Endothelial cell of umbilical vein (primary cell): ENCODE results near the gene SMAD2. TPM values are rescaled to one million over a fixed set of nuclear protein-coding genes. Genes with fewer than 3 reads are reported as not detected.

Source experiments
- BruUV-seq: library from RNA; stranded (reverse); fragments of 400-500 nt; replicated peaks from 2 replicates; lab custom pipeline; 2021; lab: Mats Ljungman, UMichigan
- CTCF ChIA-PET: fragments of 300-600, 350-600 bp; sonication (Branson Sonifier 250); formaldehyde crosslinking; loops from one replicate; lab custom pipeline; 2021; ENCODE audit warnings: antibody characterized with exemption, inconsistent platforms; lab: Charles Lee
- POLR2A ChIA-PET: fragments of 300-600, 350-600 bp; sonication (Branson Sonifier 250); formaldehyde crosslinking; loops from one replicate; lab custom pipeline; 2021; ENCODE audit warnings: antibody characterized with exemption, inconsistent platforms; lab: Charles Lee
- DNase-seq: peaks from one replicate; pipeline ENCODE4 v3.0.0-alpha.2; 2011; ENCODE audit warnings: low read depth, low spot score
- FAIRE-seq: peaks from 2 replicates; lab custom pipeline; 2011; peaks lifted over from hg19 to GRCh38; lab: Jason Lieb, UNC
- H2AFZ ChIP-seq: 2 replicates; pipeline ENCODE4 v1.6.0; 2012; ENCODE audit warnings: low read depth, low read length, control low read depth, inconsistent platforms
- H3K27ac ChIP-seq: 2 replicates; pipeline ENCODE4 v1.5.1; 2011; ENCODE audit warnings: low read depth, mild to moderate bottlenecking, control low read depth, low read length, moderate library complexity; ENCODE audit not compliant: insufficient read depth
- H3K27me3 ChIP-seq, 2 experiments: 2 replicates each; pipeline versions ENCODE4 v1.6.0 to v1.6.1; 2011; ENCODE audit warnings: low read length in 2 of 2, mixed read lengths in 1 of 2; ENCODE audit not compliant: control insufficient read depth in 2 of 2, insufficient read depth in 2 of 2
- H3K36me3 ChIP-seq, 2 experiments: 2 replicates in 1 of 2; 3 replicates in 1 of 2; pipeline ENCODE4 v1.5.1; 2011; ENCODE audit warnings: low read length in 2 of 2, mild to moderate bottlenecking in 1 of 2, moderate library complexity in 1 of 2; ENCODE audit not compliant: control insufficient read depth in 2 of 2, insufficient read depth in 2 of 2; ENCODE audit errors: extremely low read depth in 1 of 2
- H3K4me1 ChIP-seq: 3 replicates; pipeline ENCODE4 v1.5.1; 2011; ENCODE audit warnings: mild to moderate bottlenecking, low read length; ENCODE audit not compliant: control insufficient read depth, insufficient read depth; ENCODE audit errors: extremely low read depth
- H3K4me2 ChIP-seq: 2 replicates; pipeline ENCODE4 v1.6.1; 2011; ENCODE audit warnings: low read length, control low read depth, mixed read lengths; ENCODE audit not compliant: insufficient read depth
- H3K4me3 ChIP-seq, 3 experiments: fragments of 200-600 bp in 1 of 3; sonication (generic), shearing (Covaris generic) in 1 of 3; replicated peaks in 1 of 3; 2 replicates each; pipeline ENCODE4 v1.5.1; 2011 to 2016; ENCODE audit warnings: control low read depth in 3 of 3, low read length in 3 of 3, mild to moderate bottlenecking in 2 of 3, inconsistent platforms in 1 of 3, low read depth in 1 of 3, moderate library complexity in 1 of 3; ENCODE audit not compliant: insufficient read depth in 1 of 3
- H3K79me2 ChIP-seq: 2 replicates; pipeline ENCODE4 v1.6.0; 2012; ENCODE audit warnings: low read length, inconsistent platforms; ENCODE audit not compliant: control insufficient read depth, insufficient read depth
- H3K9ac ChIP-seq: replicated peaks from 2 replicates; pipeline ENCODE3; 2011; ENCODE audit warnings: low read length, control low read depth; ENCODE audit not compliant: insufficient read depth; ENCODE audit errors: extremely low read depth
- H3K9me1 ChIP-seq: replicated peaks from 3 replicates; pipeline ENCODE4 v1.6.0; 2011; ENCODE audit warnings: mild to moderate bottlenecking, low read length; ENCODE audit not compliant: control insufficient read depth, insufficient read depth; ENCODE audit errors: extremely low read depth
- H3K9me3 ChIP-seq: replicated peaks from 2 replicates; pipeline ENCODE4 v1.5.1; 2012; ENCODE audit warnings: low read length, inconsistent platforms; ENCODE audit not compliant: control insufficient read depth, insufficient read depth
- H4K20me1 ChIP-seq: replicated peaks from 2 replicates; pipeline ENCODE3; 2011; ENCODE audit warnings: mild to moderate bottlenecking, low read length; ENCODE audit not compliant: control insufficient read depth, insufficient read depth; ENCODE audit errors: extremely low read depth
- CTCF ChIP-seq, 2 donors: IDR thresholded peaks; 1 replicate in 1 of 2; 2 replicates in 1 of 2; pipeline ENCODE4 v1.5.1; 2011; ENCODE audit warnings: low read length in 2 of 2, mild to moderate bottlenecking in 2 of 2, moderate library complexity in 2 of 2, control low read depth in 1 of 2, inconsistent platforms in 1 of 2, low read depth in 1 of 2; ENCODE audit not compliant: insufficient read depth in 1 of 2; ENCODE audit errors: extremely low read depth in 1 of 2
- EZH2 ChIP-seq: IDR thresholded peaks from 2 replicates; pipeline ENCODE4 v1.6.1; 2012; ENCODE audit warnings: borderline replicate concordance, low read depth, mild to moderate bottlenecking, moderate library complexity, low read length, inconsistent platforms; ENCODE audit not compliant: severe bottlenecking
- FOS ChIP-seq: IDR thresholded peaks from 2 replicates; pipeline ENCODE4 v1.6.1; 2011; ENCODE audit warnings: mild to moderate bottlenecking, low read length, moderate library complexity, borderline replicate concordance; ENCODE audit not compliant: insufficient read depth
- GATA2 ChIP-seq: IDR thresholded peaks from 2 replicates; pipeline ENCODE4 v1.7.0; 2011; ENCODE audit warnings: low read depth, mild to moderate bottlenecking, moderate library complexity, mixed read lengths, low read length; ENCODE audit not compliant: insufficient read length, insufficient read depth
- JUN ChIP-seq: IDR thresholded peaks from 2 replicates; pipeline ENCODE4 v1.6.1; 2011; ENCODE audit warnings: borderline replicate concordance, low read depth; ENCODE audit not compliant: insufficient read length, insufficient read depth
- MAX ChIP-seq: IDR thresholded peaks from 2 replicates; pipeline ENCODE4 v1.6.1; 2011; ENCODE audit not compliant: insufficient read depth, insufficient read length
- MYC ChIP-seq: IDR thresholded peaks from one replicate; pipeline ENCODE4 v1.6.1; 2011; ENCODE audit warnings: mild to moderate bottlenecking, low read depth, low read length
- POLR2A ChIP-seq: IDR thresholded peaks from 2 replicates; pipeline ENCODE4 v1.6.1; 2012; ENCODE audit warnings: low read depth, mild to moderate bottlenecking, control low read depth, low read length
- POLR2AphosphoS5 ChIP-seq: IDR thresholded peaks from 2 replicates; pipeline ENCODE4 v1.6.1; 2012; ENCODE audit warnings: low read depth, mild to moderate bottlenecking, control low read depth, low read length, moderate library complexity; ENCODE audit not compliant: insufficient read depth
- dilution Hi-C: fragments of 300-500 bp; cut with MboI; formaldehyde crosslinking; loops from one replicate; pipeline ENCODE4 v1.15.0; 2019; ENCODE audit warnings: low sequenced_read_pairs; ENCODE audit not compliant: extremely low pct_ligation_motif_present
- intact Hi-C: fragments of 100-400 bp; cut with micrococcal nuclease; formaldehyde crosslinking; loops from one replicate; pipeline ENCODE4 v1.10.0; 2022
- polyA plus RNA-seq, 4 experiments: library from polyadenylated mRNA; depleted of rRNA in 3 of 4; stranded (reverse) in 3 of 4; unstranded in 1 of 4; fragments of >200 nt; gene quantifications; 2 replicates each; pipeline versions ENCODE4 v1.2.1 to v1.2.3, GENCODE V29; 2011 to 2012; ENCODE audit warnings: missing spikeins in 1 of 4
- total RNA-seq: library from RNA; stranded (reverse); gene quantifications from 2 replicates; pipeline ENCODE4 v1.2.3, GENCODE V29; 2021

Gene SMAD2
- total and polyA plus RNA-seq, 2 donors (not counting 3 experiments of a cell fraction or from before 2014, with no cell fraction given): 40.3 to 123 TPM

- FAIRE-seq (no peak), DNase-seq (no peak)
- intact Hi-C loops (loop anchor here (1.0 to 2.0 kb wide), 4 partner anchors 159 to 674 kb away; partner anchors contain the start of gene SMAD2), dilution Hi-C loops (no loop called here)
- CTCF ChIA-PET: interaction anchor here (1.1 to 3.9 kb wide), 13 partner anchors 8 to 673 kb away, joined by 3 to 25 read pairs (median 8); no protein-coding TSS in a partner anchor
- Histone ChIP-seq H3K4me1 (no peaks in the 10 kb centered on the region), H3K79me2 (no peaks in the 10 kb centered on the region), H2AFZ (no peak overlapping the region), H4K20me1 (no peaks in the 10 kb centered on the region), H3K27me3 (peaks cover 0 to 4% of the 10 kb centered on the region in 2 experiments), H3K4me3 (no peak overlapping the region), H3K9me3 (no peaks in the 10 kb centered on the region), H3K36me3 (no peaks in the 10 kb centered on the region), H3K4me2 (no peak overlapping the region), H3K27ac (no peak overlapping the region), H3K9ac (no peak overlapping the region), H3K9me1 (no peaks in the 10 kb centered on the region)
- TF ChIP-seq EZH2 (no peak), FOS (no peak), MAX (no peak), POLR2A (no peak), POLR2AphosphoS5 (no peak), JUN (no peak), GATA2 (no peak)
- POLR2A ChIA-PET: no interaction called here
- no TSS peak for BruUV-seq
These were observed 158.5 kb downstream of the SMAD2 start for GRCh38 chr18:47771922-47772321.

GRCh38 chr18:47767699-47768098 is 162.8 kb downstream of the SMAD2 start:
- TF ChIP-seq POLR2A (no peak), MAX (no peak), CTCF (IDR thresholded peaks at IDR 0.05; ENCODE audit: extremely low read depth in 1 of 2, insufficient read depth in 1 of 2, low read depth in 1 of 2, low read length in 2 of 2) (no peak), EZH2 (no peak), MYC (no peak), POLR2AphosphoS5 (no peak), GATA2 (no peak), FOS (no peak), JUN (no peak)
- Histone ChIP-seq H3K4me3 (no peak overlapping the region), H2AFZ (no peak overlapping the region), H3K79me2 (no peaks in the 10 kb centered on the region), H3K36me3 (no peaks in the 10 kb centered on the region), H3K9ac (no peak overlapping the region), H3K9me1 (no peaks in the 10 kb centered on the region), H3K4me1 (no peaks in the 10 kb centered on the region), H3K27ac (no peak overlapping the region), H4K20me1 (no peaks in the 10 kb centered on the region), H3K4me2 (no peak overlapping the region), H3K27me3 (no peaks in the 10 kb centered on the region), H3K9me3 (no peaks in the 10 kb centered on the region)
- ChIA-PET CTCF (no interaction called here), POLR2A (no interaction called here)
- dilution Hi-C loops (no loop called here), intact Hi-C loops (no loop called here)
- DNase-seq (no peak), FAIRE-seq (no peak)
- no TSS peak for BruUV-seq
